T follicular helper cell (primary cell): ENCODE results near the gene BARX1.
"Not testable (repeated sequence)": the region's sequence is repeated elsewhere in the genome, so short reads cannot be mapped to it uniquely, and the experiment has no call there.

Source experiments
- DNase-seq: peaks from one replicate; pipeline ENCODE4 v3.0.0-alpha.2; 2020; ENCODE audit warnings: low read depth

The BARX1 gene

DNA sequence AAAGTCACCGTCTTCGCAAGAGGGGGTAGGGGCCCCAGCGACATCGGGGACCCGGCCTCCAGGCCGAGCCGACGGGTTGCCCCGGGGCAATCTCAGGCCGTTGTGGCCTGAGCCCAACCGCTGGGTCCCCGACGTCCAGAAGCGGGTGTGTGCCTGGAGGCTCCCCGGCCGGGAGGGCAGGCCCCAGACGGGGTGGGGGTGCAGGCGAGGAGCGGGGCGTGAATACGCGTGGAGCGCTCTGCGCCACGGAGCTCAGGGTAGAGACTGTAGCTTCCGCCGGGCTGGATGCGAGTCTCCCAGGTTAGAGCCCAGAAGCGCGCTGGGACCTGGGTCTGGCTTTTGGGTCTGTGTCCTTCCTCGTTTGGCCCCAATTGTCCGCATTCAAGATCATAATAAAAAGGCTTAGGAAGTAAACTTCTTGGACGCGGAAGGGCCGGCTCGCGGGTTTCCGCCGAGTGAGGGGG, 3.5 kb downstream of the BARX1 start:
- DNase-seq = no peak

DNA sequence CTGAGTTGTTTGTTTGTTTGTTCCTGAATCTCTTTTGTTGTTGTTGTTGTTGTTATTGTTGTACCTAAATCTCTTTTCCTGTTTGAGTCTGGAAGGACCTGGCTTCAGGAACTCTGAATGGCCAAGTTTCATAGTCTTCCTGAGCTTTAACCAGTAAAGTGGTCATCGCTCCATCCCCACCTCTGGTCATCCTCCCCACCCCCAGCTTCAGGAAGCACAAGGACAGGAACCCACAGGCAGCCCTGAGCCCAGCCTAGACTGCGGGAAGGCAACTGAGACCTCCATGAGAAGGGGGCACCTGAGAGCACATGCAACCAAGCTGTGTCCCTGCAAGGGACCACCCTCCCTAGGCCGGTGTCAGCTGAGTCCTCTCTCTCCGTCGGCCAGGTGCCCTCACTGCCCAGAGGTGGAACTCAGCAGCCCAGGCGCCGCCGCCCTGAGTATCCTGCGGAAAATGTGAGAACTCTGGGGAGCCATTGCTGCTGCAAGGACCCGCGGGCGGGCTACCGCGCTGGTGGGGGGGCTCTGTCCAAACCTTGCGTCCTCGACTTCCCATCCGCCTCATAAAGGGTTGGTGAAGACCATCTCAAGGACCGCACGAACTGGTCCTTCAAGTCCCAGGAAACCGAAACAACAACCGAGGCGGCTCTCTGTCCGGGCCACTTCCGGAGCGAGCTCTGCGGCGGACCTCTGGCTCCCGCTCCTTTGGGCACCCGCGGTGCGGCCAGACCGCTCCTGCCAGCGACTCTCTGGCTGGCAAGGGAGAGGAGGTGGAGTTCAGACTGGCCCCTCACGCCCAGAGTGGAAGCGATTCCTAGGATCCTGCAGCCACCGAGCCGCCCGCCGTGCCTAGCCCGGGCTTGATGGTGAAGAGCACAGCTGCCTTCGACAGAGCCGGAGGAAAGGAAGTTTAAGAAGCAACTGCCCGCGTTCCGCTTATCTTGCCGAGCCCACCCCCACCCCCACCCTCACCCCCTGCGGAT, 4.2 kb downstream of the BARX1 start:
- no peak for DNase-seq

DNA sequence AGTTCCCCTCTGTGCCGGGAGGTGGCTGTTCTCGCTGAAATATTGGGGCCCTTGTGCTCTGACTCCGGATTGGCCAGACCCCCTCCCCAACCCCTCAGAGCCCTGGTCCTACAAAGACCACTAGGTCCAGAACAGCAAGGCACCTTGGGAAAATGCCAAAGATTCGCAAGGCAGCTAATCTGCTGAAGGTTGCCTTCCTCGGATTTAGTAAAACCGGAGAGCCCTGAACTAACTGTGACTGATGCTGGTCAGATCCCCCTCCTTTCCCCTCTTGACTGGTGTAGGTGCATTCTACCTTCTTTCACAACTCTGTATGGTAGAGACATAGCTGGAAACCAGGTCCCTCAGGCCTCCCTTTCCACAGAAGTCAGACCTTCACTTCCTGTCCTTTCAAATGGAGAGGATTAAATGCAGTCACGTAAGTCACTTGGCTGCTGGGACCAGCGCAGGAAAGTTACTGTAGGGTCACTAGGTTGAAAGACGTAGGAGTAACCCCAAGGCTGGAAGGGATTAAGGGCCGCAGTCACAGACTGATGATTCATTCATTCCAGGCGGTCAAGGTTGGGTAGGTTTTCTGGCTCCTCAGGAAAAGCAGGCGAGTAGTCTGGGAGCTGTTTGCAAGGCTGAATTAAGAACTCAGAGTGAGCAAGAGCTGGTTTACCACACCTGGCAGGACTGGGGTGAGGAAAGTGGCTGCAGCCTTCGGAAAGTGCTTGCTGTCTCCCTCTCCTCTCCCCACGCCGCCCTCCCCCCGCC, 5.3 kb downstream of the BARX1 start:
- no peak for DNase-seq

DNA sequence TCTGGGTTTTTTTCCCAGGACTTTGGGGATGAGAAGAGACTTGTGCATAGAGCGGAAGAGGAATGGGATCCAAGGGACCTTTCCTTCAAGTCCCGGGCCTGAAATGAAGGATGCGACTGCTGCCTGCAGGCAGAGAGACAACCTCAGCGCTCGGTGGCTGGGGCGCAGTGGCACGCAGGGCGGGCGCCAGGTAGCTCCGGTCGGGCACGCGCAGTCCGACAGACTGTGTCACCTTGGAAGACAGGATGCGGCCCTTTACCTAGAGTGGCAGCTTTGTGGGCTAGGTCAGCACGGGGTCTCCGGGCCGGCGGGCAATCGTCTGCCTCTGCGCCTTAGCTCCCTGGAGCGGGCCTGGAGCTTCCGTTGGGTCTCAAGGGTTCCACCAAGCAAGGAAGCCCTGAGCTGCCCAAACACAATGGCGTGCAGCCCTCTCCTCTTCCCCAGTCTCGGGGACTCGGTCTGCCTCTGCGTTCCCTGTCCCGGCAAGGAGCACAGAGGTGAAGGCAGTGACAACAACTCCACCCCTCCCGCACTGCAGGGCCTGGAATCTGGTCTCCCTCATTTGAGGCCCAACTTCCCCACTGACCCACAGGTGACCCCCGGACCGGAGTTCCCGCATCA, 6.0 kb downstream of the BARX1 start:
- DNase-seq = no peak

DNA sequence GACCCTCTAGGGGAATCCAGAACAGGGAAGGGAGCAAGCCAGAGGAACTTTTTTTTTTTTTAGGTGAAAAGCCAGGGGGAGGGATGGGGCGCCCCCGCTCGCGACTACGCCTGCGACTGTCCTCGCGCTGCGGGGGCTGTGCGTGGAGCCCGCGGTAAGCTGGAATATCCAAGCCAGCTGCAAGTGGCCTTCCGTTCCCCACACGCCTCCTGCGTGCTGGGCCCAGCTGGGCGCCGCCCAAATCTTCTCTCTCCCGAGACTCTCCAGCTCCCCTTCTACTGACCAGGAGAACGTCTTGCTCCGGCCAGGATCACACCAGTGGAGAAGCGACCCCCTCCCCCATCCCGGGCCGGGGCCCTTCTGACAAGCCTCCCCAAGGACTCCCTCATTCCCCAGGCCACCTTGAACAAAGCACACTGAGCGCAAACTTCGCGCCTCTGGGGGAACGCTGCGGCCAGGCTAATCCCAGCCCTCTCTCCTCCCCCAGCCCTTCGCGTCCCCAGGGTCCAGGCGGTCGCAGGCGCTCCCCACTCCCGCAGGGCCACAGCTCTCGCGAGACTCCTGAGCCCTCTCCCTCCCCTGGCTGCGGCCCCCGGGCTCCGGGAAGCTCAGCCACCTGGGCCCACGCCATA, 6.6 kb downstream of the BARX1 start:
- no peak for DNase-seq

DNA sequence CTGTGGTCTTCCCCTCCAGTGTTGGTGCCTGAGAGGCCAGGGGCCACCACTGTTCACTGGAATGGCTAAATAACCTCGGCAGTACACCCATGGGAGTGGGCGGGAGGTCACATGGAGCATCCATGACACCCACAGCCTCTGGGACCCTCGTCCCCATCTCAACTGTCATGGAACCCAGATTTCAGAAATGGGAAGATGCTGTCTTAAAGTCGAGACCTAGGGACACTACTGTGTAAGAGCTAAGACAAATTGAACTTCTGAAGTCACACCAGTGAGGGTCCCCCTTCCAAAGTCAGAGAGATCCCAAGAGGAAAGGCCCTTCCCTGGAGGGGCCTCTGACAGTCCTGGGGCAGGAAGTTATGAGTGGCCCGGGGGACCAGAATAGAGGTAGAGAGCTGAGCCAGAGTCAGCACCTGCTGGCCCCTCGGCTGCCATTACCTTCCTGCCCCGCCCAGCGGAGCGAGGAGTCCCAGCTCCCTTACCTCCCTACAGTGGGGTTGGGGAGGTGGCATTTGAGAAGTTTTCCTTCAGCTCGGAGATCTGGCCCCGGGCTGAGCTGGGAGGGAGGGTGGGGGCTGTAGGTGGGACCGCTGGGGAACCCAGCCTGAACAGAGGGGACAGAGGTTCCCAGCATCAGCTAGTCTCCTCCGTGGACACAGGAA, 7.6 kb downstream of the BARX1 start:
- DNase-seq = no peak

DNA sequence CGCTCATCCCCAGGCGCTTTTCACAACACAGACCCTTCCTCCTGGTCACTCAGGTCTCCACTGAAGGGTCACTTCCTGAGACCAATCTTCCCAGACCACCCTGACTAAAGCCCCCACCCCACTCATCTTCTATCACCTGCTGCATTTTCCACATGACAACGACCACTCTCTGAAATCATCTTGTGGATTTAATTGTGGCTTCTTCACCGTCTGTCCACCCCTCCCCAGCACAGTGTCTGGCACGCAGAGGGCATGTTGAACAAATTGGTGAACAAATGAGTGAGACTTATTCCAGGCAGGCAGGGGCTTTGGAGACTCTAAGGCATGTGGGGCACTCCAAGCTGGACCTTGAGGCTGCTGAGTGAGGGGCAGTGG, 8.8 kb downstream of the BARX1 start:
- DNase-seq = no peak

DNA sequence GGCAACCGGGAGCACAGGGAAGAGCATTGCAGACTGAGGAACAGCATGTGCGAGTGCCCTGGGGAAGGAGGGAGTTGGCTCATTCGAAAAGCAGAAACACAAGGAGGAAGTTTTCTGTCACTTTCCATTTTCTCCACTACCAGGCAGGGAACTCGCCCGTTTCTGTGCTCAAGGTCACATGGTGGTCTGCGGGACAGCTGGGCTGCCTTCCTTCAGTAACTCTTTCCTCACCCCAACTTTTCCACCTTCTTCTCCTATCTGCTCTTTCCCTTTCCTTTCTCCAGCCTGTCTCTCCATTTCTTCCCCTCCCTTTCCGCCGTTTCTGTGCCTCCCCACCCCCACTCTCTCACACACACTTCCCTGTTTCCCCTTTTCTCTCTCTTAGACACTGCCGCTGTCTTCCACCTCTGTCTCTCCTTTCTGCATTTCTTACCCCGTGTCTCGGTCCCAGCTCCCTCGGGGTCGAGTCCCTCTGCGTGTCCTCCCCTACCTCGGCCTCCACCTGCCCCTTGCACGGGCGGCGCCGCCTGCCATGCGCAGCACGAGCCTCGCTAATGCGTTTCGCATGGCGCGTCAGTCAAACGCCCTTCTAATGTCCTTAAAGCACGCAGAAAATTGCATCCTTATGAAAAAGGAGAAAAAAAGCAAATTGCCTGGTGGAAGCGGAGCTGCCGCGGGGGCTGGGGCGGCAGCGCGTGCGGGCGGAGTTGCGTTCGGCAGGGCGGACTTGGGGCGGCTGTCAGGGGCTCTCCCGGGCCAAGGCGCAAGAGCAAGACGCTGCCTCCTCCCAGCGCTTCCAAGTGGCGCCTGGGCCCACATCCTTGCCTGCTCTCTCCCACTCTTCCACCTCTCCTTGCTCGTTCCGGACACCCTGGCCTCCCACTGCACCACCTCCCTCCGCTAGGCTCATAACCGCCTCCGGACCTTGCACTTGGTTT, 9.5 kb downstream of the BARX1 start:
- no peak for DNase-seq

DNA sequence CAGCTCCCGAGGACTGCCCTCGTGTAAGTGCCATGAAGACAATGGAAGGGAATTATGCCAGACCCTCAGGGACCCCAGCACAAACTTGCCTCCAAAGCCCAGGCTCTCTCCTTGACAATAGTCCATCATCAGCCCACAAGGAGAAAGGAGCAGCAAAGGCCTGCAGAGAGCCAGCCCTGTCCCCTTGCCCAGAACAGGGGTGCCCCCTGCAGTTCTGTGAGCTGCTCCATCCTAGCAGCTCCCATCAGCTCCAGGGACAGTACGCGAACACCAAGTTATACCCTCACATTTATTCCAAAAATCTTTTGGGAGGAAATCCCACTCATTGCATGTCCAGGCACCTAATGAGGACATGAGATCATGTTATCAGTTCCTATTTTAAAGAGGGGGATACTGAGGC, 11.1 kb downstream of the BARX1 start:
- no peak for DNase-seq

DNA sequence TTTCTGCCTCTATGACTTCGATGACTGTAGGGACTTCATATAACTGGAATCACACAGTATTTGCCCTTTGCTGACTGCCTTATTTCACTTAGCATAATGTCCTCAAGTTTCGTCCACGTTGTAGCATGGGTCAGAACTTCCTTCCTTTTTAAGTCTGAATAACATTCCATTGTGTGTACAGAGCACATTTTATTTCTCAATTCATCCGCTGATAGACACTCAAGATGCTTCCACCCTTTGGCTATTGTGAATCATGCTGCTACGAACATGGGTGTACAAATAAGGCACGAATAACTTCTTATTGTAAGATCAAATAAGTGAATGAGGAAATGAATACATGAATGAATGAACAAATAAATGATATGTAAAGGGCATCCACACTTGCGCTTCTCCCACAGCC, 13.0 kb downstream of the BARX1 start:
- DNase-seq = no peak

DNA sequence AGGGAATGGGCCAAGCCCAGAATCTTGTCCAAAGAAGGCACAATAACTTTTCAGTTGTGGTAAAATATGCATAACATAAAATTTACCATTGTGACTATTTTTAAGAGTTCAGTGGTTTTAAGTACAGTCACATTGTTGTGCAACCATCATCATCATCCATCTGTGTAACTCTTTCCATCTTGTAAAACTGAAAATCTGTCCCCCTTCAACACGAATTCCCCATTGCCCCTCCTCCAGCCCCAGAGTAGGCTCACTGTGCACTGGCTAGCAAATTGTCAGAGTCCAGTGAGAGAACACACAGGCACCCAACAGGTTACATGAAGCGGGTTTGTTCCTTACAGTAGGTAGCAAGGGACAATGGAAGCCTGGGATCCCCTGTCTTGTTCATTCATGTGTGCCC, 13.7 kb downstream of the BARX1 start:
- no peak for DNase-seq

DNA sequence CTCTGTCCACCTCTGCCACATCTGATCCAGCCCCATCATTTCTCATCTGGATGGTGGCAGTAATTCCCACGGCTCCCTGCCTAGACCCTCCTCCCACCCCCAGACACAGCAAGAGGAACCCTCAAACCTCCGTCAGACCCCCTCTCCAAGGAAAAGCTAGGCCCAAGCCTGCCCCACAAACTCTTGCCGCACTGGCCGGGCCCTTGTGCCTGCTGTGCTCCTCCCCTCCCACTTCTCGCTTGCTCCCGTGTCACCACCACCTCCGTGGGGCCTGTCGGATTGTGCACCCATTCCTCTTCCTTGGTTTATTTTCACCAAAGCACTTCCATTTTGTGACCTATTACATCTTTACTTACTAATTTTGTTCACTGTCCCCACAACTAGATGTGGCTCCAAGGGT, 14.2 kb downstream of the BARX1 start:
- no peak for DNase-seq

DNA sequence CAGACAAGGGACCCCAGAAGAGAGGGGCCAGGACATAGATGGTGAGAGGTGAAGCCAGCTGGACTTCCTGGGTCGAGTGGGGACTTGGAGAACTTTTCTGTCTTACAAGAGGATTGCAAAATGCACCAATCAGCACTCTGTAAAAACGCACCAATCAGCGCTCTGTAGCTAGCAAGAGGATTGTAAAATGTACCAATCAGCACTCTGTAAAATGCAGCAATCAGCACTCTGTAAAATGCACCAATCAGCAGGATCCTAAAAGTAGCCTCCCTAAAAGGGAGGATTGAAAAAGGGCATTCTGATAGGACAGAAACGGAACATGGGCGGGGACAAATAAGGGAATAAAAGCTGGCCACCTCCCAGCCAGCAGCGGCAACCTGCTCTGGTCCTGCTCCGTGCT, 15.6 kb downstream of the BARX1 start:
- DNase-seq = not testable (repeated sequence)

DNA sequence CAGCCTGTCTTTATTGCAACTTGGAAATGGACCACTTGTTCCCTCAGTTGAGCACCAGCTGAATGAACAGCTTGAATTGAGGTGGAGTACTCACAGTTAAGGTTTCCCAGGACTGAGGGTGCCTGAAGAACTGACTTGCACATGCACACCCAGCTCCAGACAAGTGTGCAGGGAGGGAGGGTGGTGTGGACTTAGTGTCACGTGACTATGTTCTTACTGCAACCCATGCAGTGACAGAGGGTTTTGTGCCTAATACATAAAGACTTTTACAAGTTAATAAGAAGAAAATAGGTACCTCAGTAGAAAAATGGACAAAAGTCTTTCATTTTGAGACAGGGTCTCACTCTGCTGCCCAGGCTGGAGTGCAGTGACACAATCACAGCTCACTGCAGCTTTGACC, 18.0 kb downstream of the BARX1 start:
- no peak for DNase-seq

DNA sequence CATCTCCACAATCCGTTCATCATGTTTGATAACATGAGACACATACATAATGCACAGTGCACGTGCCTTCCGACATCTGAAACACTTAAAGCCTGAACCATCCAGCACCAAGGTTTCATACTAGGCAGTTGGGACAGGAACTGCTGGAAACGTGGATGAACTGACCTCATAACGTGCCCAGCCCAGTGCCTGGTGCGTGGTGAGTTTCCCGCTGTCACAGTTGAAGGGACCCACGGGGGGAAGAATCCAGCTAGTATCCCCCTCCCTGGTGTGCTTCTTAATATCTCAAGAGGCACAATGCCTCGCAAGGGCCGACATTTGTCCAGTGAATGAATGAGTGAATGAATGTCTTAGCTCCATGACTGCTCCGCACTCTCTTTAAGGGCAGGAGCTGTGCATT, 23.2 kb downstream of the BARX1 start:
- no peak for DNase-seq

DNA sequence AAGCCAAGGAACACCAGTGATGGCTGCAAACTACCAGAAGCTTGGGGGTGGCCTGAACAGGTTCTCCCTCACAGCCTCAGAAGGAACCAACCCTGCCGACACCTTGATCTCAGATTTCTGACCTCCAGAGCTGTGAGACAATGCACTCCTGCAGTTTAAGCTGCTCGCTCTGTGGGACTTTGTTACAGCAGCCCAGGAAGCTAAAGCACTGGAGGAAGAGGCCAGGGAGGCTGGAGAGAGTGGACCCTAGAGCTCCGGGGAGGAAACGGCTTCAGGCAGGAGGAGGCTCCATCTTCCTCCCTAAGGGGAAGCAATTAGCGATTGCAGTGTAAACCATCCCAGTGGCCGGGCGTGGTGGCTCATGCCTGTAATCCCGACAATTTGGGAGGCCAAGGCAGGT, 25.1 kb downstream of the BARX1 start:
- no peak for DNase-seq

DNA sequence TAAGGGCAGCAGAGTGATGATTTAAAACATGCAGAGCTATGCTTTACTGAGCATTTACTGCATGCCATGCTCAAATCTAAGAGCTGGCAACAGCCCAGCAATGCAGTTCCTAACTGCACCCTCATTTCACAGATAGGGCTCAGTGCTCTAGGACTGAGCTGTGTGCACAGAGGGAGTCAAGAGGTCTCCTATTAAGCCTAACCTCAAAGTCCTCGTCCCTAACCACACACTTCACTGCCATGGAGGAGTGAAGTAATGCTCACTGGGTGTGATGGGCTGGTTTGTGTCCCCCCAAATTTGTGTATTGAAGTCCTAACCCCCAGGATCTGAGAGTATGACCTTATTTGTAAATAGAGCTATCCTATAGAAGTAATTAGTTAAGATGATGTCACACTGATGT, 25.9 kb downstream of the BARX1 start:
- no peak for DNase-seq

DNA sequence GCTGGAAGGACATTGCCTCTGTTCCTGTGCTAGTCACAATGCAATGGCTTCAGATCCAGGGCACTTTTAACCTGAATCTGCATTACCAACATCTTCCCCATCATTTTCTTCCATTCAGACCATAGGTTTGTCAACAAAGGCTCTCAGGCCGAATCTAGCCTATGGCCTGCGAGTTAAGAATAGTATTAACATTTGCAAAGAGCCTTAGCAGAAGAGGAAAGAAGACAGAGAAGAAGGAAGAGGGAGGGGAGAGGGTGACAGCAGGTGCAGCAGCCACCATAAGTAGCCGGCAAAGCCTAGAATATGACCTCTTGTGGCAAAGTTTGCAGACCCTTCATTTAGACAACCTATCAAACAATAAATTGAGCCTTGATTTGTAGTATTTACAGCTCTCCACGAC, 32.6 kb downstream of the BARX1 start:
- no peak for DNase-seq

DNA sequence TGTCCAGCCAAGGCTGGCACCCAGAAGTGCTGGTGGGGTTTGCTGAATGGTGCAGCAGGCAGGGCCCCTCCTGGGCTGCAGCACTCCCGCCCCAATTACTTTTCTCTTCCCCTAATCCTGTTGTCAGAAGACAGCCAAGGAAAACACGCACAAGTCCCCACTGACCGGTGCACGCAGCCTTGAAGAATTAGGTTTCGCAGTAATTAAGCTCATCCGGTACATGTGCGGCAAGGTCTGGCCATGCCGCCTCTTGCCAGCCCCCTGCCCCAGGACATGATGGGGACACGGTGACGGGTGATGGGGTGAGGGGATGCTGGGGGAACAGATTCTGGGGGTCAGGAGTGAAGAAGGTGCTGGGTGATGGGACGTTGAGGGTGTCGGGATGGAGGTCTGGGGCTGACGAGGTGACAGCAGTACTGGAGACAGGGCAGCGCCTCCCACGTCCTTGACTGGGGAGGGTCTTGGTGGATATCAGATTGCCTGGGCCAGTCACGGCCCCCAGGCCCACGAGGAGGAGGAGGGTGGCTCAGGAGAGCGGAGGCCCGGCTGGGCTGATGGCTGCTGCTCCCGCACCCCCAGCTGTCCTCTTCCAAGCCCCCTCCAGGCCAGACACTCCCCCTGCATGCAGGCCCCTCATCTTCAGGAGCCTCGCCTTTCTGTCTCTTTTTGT, 34.9 kb downstream of the BARX1 start:
- DNase-seq = no peak

DNA sequence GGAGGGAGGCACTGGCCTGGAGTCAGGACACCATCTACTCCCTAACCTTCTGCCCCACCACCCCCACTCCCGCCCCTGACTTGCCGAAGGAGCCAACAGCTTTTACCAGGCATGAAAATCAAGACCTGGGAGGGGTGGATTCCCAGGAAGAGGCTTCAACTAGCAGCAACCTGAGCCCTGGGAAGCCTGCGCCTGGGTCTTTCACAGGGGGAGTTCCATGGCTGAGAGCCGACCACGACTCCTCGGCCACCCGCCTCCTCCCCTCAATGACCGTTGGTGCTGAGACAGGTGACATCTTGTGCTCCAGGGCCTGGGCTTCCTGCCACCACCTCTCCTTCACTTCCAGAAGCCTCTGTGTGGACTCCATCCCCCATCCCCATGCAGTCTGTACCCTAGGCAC, 37.1 kb downstream of the BARX1 start:
- no peak for DNase-seq
